ENCODE results near the gene SMCO1.
"Not testable (repeated sequence)": the region's sequence is repeated elsewhere in the genome, so short reads cannot be mapped to it uniquely, and the experiment has no call there.

GRCh38 chr3:196549312-196549711 is 34.2 kb upstream of the SMCO1 start:
- TF ChIP-seq CTCF (IDR thresholded peaks at IDR 0.05; ENCODE audit: insufficient read depth, low read length, poor library complexity, severe bottlenecking); EZH2phosphoT487 (conservative IDR thresholded peaks at IDR 0.05; ENCODE audit: low read length): not testable (repeated sequence)
